HepG2 (cell line): ENCODE results near the gene NAA38. TPM values are rescaled to one million over a fixed set of nuclear protein-coding genes. Genes with fewer than 3 reads are reported as not detected.

ENCODE experiments used
- AKAP8 ChIP-seq: sonication (generic); formaldehyde crosslinking; IDR thresholded peaks from 2 replicates; pipeline ENCODE4 v1.5.1; 2020; ENCODE audit warnings: mild to moderate bottlenecking, missing genetic modification reagents
- BORCS8-MEF2B ChIP-seq: sonication (generic); formaldehyde crosslinking; IDR thresholded peaks from 2 replicates; pipeline ENCODE4 v1.8.0; 2022; ENCODE audit warnings: mild to moderate bottlenecking, missing genetic modification reagents
- HCFC1 ChIP-seq: fragments of 150-350 bp; IDR thresholded peaks from 2 replicates; pipeline ENCODE4 v1.6.1; 2014; ENCODE audit warnings: low read depth, low read length
- IRF2 ChIP-seq: IDR thresholded peaks from 2 replicates; pipeline ENCODE4 v1.6.1; 2018; ENCODE audit warnings: missing genetic modification reagents, missing compliant biosample characterization
- LCORL ChIP-seq, 2 experiments: fragments of 450-650 bp in 1 of 2; sonication (generic) in 1 of 2; formaldehyde crosslinking in 1 of 2; IDR thresholded peaks; 2 replicates each; pipeline versions ENCODE4 v1.5.0 to v1.6.1; 2017 to 2020; ENCODE audit warnings: antibody characterized with exemption in 1 of 2, missing genetic modification reagents in 1 of 2
- MAF1 ChIP-seq: sonication (generic); formaldehyde crosslinking; IDR thresholded peaks from 2 replicates; pipeline ENCODE4 v1.5.0; 2020; ENCODE audit warnings: missing genetic modification reagents, borderline replicate concordance
- PPARG ChIP-seq: conservative IDR thresholded peaks from 2 replicates; pipeline ENCODE4 v1.6.1; 2016; ENCODE audit warnings: missing biosample characterization, missing genetic modification reagents
- TARDBP ChIP-seq: sonication (generic); formaldehyde crosslinking; IDR thresholded peaks from 2 replicates; pipeline ENCODE4 v1.8.0; 2022; ENCODE audit warnings: mild to moderate bottlenecking, missing genetic modification reagents
- YEATS4 ChIP-seq: sonication (generic); formaldehyde crosslinking; IDR thresholded peaks from 2 replicates; pipeline ENCODE4 v1.4.0; 2020; ENCODE audit warnings: missing genetic modification reagents, borderline replicate concordance
- ZNF160 ChIP-seq: sonication (generic); formaldehyde crosslinking; IDR thresholded peaks from 2 replicates; pipeline ENCODE4 v1.8.0; 2022; ENCODE audit warnings: mild to moderate bottlenecking, inconsistent platforms, missing genetic modification reagents
- ZNF296 ChIP-seq: sonication (generic); formaldehyde crosslinking; conservative IDR thresholded peaks from 2 replicates; pipeline ENCODE4 v1.5.0; 2020; ENCODE audit warnings: mild to moderate bottlenecking, missing genetic modification reagents
- ZSCAN21 ChIP-seq: sonication (generic); formaldehyde crosslinking; IDR thresholded peaks from 2 replicates; pipeline ENCODE4 v1.8.0; 2022; ENCODE audit warnings: mild to moderate bottlenecking, missing genetic modification reagents, moderate library complexity, borderline replicate concordance
- polyA plus RNA-seq, 8 experiments: library from polyadenylated mRNA; depleted of rRNA in 3 of 8; stranded (reverse) in 7 of 8; unstranded in 1 of 8; fragments of >200 nt; fragmentation: Illumina TruSeq in 4 of 8; extraction: Trizol in 4 of 8; gene quantifications; 2 replicates each; pipeline versions ENCODE4 v1.2.1 to v1.2.3, GENCODE V29; 2011 to 2016; ENCODE audit warnings: low read depth in 4 of 8, missing spikeins in 1 of 8, mixed read lengths in 1 of 8; ENCODE audit not compliant: insufficient read depth in 1 of 8
- total RNA-seq, 5 experiments: library from RNA; depleted of rRNA; stranded (reverse); fragments of >200 nt; fragmentation: Illumina TruSeq; extraction: Trizol; gene quantifications; 2 replicates each; pipeline ENCODE4 v1.2.3, GENCODE V29; 2016; ENCODE audit warnings: low read depth in 1 of 5
- TF ChIP-seq, protein P1 (sequence below): sonication (generic); formaldehyde crosslinking; IDR thresholded peaks from 2 replicates; pipeline ENCODE4 v1.4.0; 2020; ENCODE audit warnings: mild to moderate bottlenecking, missing genetic modification reagents
- TF ChIP-seq, protein P2 (sequence below): sonication (generic); formaldehyde crosslinking; conservative IDR thresholded peaks from 2 replicates; pipeline ENCODE4 v1.4.0; 2020; ENCODE audit warnings: missing genetic modification reagents
- TF ChIP-seq, protein P3 (sequence below): sonication (generic); formaldehyde crosslinking; IDR thresholded peaks from 2 replicates; pipeline ENCODE4 v1.4.0; 2020; ENCODE audit warnings: missing genetic modification reagents, borderline replicate concordance
- TF ChIP-seq, protein P4 (sequence below): sonication (generic); formaldehyde crosslinking; IDR thresholded peaks from 2 replicates; pipeline ENCODE4 v1.8.1; 2023; ENCODE audit warnings: mild to moderate bottlenecking, moderate library complexity, missing genetic modification reagents
- TF ChIP-seq, protein P5 (sequence below): IDR thresholded peaks from 2 replicates; pipeline ENCODE4 v1.6.1; 2016; ENCODE audit warnings: low read depth, borderline replicate concordance
- TF ChIP-seq, protein P6 (sequence below): IDR thresholded peaks from 2 replicates; pipeline ENCODE4 v1.6.1; 2016; ENCODE audit warnings: missing genetic modification reagents, missing compliant biosample characterization

NAA38 gene
- total and polyA plus RNA-seq, 2 of the 13 experiments (the other 11 are each of a cell fraction or from before 2014, with no cell fraction given): 46.9 to 91.6 TPM

GRCh38 chr17:7836596-7837407 is 20.6 kb downstream of the NAA38 start (continued):
- TF ChIP-seq, protein P1, sequence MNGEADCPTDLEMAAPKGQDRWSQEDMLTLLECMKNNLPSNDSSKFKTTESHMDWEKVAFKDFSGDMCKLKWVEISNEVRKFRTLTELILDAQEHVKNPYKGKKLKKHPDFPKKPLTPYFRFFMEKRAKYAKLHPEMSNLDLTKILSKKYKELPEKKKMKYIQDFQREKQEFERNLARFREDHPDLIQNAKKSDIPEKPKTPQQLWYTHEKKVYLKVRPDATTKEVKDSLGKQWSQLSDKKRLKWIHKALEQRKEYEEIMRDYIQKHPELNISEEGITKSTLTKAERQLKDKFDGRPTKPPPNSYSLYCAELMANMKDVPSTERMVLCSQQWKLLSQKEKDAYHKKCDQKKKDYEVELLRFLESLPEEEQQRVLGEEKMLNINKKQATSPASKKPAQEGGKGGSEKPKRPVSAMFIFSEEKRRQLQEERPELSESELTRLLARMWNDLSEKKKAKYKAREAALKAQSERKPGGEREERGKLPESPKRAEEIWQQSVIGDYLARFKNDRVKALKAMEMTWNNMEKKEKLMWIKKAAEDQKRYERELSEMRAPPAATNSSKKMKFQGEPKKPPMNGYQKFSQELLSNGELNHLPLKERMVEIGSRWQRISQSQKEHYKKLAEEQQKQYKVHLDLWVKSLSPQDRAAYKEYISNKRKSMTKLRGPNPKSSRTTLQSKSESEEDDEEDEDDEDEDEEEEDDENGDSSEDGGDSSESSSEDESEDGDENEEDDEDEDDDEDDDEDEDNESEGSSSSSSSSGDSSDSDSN (CRISPR knock-in tag): peak; percentile 75
- TF ChIP-seq YEATS4 (peak; percentile 52), BORCS8-MEF2B (CRISPR knock-in tag) (peak; percentile 93), ZNF296 (CRISPR knock-in tag) (0 out of 2 replicates have a peak, but pooled peaks have one; percentile 49), HCFC1 (peak; percentile 69), AKAP8 (CRISPR knock-in tag) (peak; percentile 48; the same call in 1 of the 2 replicates), TARDBP (CRISPR knock-in tag) (peak; percentile 97), IRF2 (CRISPR knock-in tag) (peak; percentile 97), ZSCAN21 (peak; percentile 83; the same call in 1 of the 2 replicates), LCORL (IDR thresholded peaks at IDR 0.05) (0 out of 2 replicates have a peak, but pooled peaks have one; percentile 30), LCORL (CRISPR knock-in tag; IDR thresholded peaks at IDR 0.05) (peak; percentile 93), PPARG (peak; percentile 76), MAF1 (CRISPR knock-in tag) (0 out of 2 replicates have a peak, but pooled peaks have one; percentile 18), ZNF160 (peak; percentile 40; the same call in 1 of the 2 replicates)
- TF ChIP-seq, protein P2, sequence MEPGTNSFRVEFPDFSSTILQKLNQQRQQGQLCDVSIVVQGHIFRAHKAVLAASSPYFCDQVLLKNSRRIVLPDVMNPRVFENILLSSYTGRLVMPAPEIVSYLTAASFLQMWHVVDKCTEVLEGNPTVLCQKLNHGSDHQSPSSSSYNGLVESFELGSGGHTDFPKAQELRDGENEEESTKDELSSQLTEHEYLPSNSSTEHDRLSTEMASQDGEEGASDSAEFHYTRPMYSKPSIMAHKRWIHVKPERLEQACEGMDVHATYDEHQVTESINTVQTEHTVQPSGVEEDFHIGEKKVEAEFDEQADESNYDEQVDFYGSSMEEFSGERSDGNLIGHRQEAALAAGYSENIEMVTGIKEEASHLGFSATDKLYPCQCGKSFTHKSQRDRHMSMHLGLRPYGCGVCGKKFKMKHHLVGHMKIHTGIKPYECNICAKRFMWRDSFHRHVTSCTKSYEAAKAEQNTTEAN (CRISPR knock-in tag): 0 out of 2 replicates have a peak, but pooled peaks have one; percentile 20
- TF ChIP-seq, protein P3, sequence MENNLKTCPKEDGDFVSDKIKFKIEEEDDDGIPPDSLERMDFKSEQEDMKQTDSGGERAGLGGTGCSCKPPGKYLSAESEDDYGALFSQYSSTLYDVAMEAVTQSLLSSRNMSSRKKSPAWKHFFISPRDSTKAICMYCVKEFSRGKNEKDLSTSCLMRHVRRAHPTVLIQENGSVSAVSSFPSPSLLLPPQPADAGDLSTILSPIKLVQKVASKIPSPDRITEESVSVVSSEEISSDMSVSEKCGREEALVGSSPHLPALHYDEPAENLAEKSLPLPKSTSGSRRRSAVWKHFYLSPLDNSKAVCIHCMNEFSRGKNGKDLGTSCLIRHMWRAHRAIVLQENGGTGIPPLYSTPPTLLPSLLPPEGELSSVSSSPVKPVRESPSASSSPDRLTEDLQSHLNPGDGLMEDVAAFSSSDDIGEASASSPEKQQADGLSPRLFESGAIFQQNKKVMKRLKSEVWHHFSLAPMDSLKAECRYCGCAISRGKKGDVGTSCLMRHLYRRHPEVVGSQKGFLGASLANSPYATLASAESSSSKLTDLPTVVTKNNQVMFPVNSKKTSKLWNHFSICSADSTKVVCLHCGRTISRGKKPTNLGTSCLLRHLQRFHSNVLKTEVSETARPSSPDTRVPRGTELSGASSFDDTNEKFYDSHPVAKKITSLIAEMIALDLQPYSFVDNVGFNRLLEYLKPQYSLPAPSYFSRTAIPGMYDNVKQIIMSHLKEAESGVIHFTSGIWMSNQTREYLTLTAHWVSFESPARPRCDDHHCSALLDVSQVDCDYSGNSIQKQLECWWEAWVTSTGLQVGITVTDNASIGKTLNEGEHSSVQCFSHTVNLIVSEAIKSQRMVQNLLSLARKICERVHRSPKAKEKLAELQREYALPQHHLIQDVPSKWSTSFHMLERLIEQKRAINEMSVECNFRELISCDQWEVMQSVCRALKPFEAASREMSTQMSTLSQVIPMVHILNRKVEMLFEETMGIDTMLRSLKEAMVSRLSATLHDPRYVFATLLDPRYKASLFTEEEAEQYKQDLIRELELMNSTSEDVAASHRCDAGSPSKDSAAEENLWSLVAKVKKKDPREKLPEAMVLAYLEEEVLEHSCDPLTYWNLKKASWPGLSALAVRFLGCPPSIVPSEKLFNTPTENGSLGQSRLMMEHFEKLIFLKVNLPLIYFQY: peak; percentile 71; the same call in 1 of the 2 replicates
- TF ChIP-seq, protein P4, sequence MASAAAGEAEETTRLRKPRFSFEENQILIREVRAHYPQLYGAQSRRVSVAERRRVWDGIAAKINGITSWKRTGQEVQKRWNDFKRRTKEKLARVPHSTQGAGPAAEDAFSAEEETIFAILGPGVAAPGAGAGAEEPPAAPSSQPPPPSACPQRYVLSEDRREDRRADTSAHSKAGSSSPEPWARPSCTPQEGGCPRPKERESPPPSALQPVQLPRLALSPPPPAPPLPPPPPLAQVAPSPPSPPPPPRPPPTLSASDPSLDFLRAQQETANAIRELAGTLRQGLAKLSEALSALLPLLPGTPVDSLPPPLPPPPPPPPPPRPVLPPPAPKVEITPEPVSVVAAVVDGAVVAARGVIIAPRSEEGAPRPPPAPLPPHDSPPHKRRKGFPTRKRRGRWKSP (CRISPR knock-in tag): 0 out of 2 replicates have a peak, but pooled peaks have one; percentile 77
- TF ChIP-seq, protein P5, sequence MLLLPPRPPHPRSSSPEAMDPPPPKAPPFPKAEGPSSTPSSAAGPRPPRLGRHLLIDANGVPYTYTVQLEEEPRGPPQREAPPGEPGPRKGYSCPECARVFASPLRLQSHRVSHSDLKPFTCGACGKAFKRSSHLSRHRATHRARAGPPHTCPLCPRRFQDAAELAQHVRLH (CRISPR knock-in tag): peak; percentile 94
- TF ChIP-seq, protein P6, sequence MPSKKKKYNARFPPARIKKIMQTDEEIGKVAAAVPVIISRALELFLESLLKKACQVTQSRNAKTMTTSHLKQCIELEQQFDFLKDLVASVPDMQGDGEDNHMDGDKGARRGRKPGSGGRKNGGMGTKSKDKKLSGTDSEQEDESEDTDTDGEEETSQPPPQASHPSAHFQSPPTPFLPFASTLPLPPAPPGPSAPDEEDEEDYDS: peak; percentile 50; the same call in 1 of the 2 replicates
